Activated CD4-positive, CD25-positive, alpha-beta regulatory T cell treated with anti-CD3 and anti-CD28 coated beads, Interleukin-2, amount 50 U/mL, for 72 hours (primary cell): ENCODE data around the gene CRYBG3.

ENCODE experiments used
- DNase-seq: peaks from one replicate; pipeline ENCODE4 v3.0.0; 2021

The CRYBG3 gene

DNA sequence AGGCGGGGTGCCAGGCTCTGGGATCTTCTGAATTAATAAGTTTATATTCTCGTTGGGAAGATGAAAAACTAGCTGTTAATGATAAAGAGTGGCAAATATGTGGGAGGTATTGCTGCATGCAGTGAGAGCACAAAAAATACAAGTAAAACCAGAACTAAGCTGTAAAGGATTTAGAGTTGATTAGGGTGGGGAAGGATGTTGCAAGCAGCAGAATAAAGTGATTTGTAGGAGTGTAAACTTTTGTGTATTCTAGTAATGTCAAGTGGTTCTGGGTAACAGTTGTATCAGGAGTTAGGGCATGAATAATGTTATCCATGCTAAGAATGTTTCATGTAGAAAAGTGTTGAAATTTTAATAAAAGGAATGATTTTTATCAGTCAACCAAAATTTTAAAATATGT lies 18.1 kb downstream of the CRYBG3 start:
- no peak for DNase-seq

DNA sequence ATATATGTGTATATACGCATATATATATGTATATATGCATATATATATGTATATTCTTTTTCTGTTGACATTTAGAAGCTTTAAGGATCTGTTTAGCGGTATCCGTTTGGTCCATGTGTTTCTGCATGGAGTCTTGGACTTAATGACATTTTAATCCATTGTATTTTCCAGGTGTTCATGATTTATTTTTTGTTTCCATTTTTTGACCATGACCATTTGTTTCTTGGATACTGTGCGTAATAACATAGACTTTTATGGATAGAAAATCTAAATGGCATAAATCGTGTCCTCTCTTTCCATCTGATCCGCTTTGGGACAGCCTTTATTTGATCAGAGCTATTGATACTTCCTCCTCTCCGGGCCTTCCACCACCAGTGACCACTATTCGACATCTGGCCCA lies 19.5 kb downstream of the CRYBG3 start:
- no peak for DNase-seq

- no peak for DNase-seq
Observed at GRCh38 chr3:97841956-97842355, 20.1 kb downstream of the CRYBG3 start.

DNA sequence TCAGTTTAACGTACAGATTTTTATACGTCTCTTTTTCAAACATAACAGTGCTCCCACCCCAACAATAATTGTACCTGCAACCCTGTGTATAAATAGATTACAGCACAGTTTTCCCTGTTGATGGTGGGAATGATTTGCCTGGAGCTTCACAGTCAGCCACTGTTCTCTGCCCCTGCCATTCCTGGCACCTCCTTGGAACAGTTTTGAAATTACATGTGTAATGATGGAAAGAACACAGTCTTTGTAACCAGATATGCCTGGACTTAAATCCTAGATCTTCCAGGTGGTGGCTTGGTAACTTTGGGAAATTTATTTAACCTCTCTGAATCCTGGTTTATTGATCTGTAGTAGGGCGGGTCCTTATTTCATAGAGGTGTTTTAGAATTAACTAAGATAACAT lies 27.0 kb downstream of the CRYBG3 start:
- no peak for DNase-seq

DNA sequence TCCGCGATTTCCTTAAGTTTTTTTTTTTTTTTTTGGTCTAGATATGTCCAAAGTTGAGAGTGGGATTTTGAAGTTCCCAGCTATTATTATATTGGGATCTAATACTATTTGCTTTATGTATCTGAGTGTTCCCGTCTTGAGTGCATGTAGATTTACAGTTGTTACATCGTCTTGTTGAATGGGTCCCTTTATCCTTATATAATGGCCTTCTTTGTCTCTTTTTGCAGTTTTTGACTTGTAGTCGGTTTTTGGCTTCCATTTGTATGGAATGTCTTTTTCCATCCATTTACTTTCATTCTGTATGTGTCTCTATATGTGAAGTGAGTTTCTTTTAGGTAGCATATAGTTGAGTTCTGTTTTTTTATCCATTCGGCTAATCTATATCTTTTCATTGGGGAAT lies 35.6 kb downstream of the CRYBG3 start:
- DNase-seq: no peak

- no peak for DNase-seq
Observed at GRCh38 chr3:97860364-97860763, 38.6 kb downstream of the CRYBG3 start.

DNA sequence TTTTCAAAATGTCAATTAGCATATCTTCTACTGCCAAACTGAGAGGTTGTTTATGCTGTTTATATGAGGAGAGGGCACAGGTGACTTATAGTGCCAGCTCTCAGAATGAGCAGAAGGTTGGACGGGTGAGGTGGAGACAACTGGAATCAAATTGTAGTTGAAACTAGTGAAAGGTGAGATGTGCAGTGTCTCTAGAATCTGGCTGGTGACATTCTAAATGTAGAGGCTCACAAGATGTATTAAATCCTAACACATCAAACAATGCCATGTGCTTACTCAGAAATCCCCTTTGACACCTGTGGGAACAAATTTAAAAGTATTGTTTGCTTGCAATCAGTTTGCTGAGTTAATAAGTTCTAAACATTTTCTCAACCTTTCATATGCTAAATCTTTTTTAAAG lies 40.8 kb downstream of the CRYBG3 start:
- DNase-seq: no peak

DNA sequence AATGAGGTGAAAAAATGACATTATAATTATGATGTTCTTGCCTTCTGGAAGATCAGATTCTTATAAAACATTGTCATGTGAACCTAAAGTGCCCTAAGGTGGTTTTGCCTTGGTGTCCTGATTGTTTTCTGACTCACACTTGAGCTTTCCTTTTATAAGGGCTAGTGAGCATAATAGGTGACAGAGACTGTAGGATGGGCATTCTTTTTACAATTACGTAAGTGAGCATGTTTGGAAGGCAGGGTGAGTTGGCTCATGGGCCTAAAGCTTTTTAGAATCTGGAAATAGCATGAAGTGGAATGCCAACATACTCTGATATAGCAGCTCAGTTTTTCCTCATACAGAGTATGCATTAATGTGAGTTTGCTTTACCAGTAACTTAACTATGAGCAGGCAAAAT lies 41.2 kb downstream of the CRYBG3 start:
- DNase-seq: no peak

DNA sequence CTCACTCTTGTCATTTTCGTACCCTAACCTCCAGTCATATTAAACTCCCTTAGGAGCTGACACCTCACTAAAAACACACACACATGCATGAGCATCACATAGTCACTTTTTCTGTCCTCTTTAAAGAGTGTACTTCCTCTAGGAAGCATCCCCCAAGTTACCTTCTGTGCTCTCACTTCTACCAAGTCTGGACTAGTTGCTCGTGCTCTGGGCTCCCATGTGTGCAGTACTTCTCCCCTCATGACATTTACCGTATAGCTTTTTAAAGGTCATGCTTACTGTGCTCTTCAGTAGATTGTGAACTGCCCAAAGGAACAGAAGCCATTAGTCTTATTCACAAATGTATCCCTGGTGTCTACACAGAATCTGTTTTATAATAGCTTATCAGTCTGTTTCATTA lies 42.0 kb downstream of the CRYBG3 start:
- no peak for DNase-seq

DNA sequence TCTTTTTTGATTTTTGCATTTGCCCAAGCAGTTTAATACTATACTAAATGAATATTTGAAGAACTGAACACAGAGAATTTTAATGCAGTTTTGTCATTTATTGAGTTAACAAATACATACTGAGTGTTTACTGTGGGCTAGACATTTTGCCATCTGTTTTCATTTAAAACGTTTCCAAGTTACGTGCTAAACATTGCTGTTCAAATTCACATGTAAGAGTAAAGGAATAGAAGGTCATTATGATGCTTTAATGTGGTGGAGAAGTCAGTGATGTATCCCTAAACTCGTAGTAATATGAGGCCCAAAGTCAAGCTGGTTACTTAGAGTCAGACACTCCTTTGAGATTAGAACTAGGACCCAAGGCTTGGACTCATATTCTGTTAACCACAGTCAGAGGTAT lies 49.4 kb downstream of the CRYBG3 start:
- no peak for DNase-seq

DNA sequence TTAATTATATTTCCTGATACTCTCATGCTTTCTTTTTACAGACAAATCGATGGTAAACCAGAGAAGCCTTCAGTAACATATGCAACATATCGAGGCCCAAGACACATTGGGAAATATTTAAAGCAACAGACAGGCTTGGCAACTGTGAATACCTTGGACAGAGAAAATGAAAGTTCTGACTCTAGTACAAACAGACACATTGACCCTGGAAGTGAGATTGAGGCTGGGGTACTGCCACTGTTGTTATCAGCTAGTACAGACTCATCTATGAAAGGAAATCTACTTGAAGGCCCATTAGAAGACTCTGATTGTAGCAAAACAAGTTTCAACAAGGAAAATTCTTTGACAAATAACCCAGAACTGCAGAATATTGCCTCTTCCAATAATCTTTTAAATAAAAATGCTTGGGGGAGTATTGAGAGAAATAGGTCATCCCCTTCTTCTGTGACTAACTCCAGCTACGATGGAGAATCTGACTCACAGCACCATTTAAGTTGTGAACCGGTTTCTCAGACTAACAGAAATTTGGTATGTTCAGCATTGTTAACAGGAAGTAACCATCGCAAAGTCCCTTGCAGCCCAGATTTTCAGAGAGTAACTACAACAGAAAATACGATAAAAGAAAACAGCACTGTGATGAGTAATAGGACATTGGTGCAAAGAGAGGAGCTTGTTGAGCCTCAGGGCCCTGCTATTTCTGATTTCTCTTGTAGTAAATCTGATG lies 50.2 kb downstream of the CRYBG3 start:
- DNase-seq: no peak

- no peak for DNase-seq
Observed at GRCh38 chr3:97872525-97873042, 50.8 kb downstream of the CRYBG3 start.

DNA sequence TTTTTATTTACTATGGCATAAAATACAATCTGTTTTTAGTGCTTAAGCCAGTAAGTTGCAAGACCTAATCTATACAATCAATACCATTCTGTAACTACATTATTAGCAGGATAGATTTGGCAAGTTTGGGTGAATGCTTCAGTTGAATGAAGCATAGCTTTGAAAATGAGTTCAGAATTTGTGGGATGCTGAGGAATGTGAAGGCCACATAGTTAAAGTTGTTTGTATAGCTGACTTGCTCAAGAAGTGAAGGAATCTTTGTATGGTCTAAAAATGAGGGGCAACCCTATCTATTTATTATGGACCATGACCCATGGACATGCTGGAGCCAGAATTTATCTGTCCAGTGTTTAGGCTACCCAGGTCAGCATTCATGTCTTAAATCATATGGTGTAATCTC lies 58.5 kb downstream of the CRYBG3 start:
- no peak for DNase-seq

- no peak for DNase-seq
Observed at GRCh38 chr3:97882975-97883598, 61.3 kb downstream of the CRYBG3 start.

DNA sequence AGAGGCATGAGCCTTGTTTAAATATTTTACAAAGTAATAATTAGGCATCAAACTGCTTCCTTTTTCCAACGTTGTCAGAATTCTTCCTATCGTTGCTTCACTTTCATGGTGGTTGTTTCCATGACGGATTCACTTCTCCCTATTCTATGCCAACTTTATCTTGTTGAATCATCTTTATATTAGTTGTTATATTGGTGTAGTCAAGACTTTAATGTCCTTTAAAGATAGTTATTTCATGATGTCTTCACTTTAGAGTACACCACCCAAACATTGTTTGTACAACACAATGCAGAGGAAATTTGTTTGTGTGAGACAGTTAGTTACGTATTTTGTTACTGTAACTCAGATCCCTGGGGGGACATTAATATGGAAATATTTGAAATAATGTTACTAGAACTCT lies 61.9 kb downstream of the CRYBG3 start:
- DNase-seq: no peak

DNA sequence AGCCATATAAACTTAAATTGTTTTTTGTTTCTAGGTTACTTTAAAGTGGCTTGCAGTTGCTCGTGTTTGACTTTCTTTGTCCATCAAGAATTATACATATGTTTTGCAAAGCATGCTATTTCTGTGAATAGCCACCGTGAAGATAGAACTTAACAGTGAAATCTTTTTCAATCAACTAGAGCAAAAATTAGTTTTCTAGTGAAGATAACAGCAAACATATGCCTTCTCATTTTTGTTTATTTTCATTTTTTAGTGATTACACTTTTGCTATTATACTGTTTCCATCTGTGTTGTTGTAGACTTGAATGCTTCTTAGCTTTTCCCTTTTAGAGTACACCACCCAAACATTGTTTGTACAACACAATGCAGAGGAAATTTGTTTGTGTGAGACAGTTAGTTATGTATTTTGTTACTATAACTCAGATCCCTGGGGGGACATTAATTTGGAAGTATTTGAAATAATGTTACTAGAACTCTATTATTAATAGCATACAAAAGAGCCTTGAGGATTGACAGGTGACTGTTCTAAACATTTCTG lies 62.8 kb downstream of the CRYBG3 start:
- DNase-seq: no peak

DNA sequence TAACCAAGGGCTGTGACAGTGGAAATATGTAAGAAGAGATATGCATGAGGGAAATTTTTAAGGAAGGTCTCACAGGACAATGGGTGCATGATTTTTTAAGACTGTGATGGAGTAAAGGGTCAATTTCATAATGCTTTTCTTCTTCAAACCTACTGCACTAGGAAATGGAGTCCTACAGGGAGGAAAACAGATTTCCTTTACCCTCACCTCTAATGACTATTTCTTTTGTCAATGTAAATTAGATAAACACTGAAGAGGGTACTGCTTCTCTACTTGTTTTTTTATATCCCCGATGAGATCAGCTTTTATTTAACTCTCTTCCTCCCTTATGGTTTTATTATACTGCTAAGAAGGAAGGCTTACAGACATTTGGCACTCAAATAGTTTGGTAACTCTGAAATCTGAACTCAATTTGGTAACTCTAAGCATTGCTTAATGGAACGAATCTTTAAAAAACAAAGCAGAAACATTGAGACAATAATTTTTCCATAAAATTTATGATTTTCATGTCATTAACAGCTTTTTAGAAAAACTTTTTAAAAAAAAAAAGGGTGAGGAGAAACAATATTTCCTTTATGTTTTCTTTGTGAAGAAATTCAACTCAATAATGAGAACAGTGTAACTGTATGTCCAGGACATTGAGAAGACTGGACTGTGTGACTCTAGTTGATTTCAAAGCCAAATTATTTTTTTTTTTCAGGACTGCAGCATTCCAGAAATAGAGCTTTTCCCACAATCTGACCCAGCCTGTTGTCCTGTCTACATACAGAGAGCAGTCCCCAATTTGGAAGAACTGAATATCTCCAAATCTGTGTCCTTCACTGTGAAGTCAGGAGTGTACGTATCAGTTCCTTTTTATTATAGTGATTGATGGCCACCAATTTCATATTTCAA lies 64.4 kb downstream of the CRYBG3 start:
- DNase-seq: no peak

GRCh38 chr3:97889814-97890213 lies 68.0 kb downstream of the CRYBG3 start:
- DNase-seq: no peak

GRCh38 chr3:97892852-97893251 lies 71.0 kb downstream of the CRYBG3 start:
- no peak for DNase-seq

- no peak for DNase-seq
Observed at GRCh38 chr3:97895216-97895615, 73.4 kb downstream of the CRYBG3 start.

DNA sequence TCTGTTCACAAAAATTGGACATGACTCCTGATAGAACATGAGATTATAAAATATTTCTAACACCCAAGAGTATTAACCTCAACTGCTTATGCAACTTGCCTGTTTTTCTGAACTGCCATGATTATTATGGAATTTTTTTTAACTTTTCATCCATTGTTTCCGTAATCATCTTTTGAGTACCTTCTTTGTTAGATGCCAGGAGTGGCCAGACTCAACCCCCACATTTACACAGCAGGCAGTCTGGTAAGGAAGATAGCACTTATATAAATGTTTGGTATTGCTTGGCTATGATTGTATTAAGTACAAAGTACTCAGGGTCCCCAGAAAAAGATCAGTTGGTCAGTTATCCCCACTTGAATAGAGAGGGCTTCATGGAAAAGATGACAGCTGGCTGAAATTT lies 74.3 kb downstream of the CRYBG3 start:
- DNase-seq: no peak

GRCh38 chr3:97896547-97896946 lies 74.7 kb downstream of the CRYBG3 start:
- DNase-seq: no peak

DNA sequence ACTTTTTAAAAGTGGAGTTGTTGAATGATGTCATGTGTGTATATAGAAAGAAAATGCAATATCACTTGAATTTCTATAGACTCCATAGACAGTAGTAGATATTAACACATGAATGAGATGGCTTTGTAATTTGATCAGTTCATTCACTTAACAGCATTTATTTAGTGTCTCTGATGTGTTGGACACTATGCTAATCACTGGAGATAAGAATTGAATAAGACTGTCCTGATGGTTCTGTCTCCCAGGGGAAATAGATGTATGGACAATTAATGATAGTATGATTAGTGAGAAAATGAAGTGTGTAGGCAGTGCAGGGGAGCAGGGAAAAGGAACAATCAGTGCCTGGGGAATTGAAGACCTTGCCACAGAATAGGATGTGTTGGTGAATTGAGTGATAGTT lies 77.5 kb downstream of the CRYBG3 start:
- no peak for DNase-seq
